Liver (tissue), 3 donors: Measurements from ENCODE around the gene LBHD1.

Source experiments
- HNF4G ChIP-seq: IDR thresholded peaks from 2 replicates; pipeline ENCODE4 v1.6.1; 2016; ENCODE audit warnings: antibody characterized with exemption
- SP1 ChIP-seq: IDR thresholded peaks from 2 replicates; pipeline ENCODE4 v1.6.1; 2018; ENCODE audit warnings: antibody characterized with exemption, mild to moderate bottlenecking
- YY1 ChIP-seq: IDR thresholded peaks from 2 replicates; pipeline ENCODE4 v1.6.1; 2016; ENCODE audit warnings: antibody characterized with exemption, mild to moderate bottlenecking
- TF ChIP-seq, protein P1 (sequence below): fragments of 150-350 bp; IDR thresholded peaks from 2 replicates; pipeline ENCODE4 v1.5.1; 2017; ENCODE audit warnings: improper control_type of control experiment, low read depth, low read length; ENCODE audit not compliant: missing input control
- donor health status: healthy.
- donor health status: healthy.

- TF ChIP-seq, protein P1, sequence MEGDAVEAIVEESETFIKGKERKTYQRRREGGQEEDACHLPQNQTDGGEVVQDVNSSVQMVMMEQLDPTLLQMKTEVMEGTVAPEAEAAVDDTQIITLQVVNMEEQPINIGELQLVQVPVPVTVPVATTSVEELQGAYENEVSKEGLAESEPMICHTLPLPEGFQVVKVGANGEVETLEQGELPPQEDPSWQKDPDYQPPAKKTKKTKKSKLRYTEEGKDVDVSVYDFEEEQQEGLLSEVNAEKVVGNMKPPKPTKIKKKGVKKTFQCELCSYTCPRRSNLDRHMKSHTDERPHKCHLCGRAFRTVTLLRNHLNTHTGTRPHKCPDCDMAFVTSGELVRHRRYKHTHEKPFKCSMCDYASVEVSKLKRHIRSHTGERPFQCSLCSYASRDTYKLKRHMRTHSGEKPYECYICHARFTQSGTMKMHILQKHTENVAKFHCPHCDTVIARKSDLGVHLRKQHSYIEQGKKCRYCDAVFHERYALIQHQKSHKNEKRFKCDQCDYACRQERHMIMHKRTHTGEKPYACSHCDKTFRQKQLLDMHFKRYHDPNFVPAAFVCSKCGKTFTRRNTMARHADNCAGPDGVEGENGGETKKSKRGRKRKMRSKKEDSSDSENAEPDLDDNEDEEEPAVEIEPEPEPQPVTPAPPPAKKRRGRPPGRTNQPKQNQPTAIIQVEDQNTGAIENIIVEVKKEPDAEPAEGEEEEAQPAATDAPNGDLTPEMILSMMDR = no peak
- no peak for TF ChIP-seq YY1
- TF ChIP-seq SP1 = no peak
- no peak for TF ChIP-seq HNF4G
Measured at GRCh38 chr11:62656796-62657429, 15.2 kb downstream of the LBHD1 start.
